ENCODE data around the gene TAP2.

GRCh38 chr6:32839356-32839755, 817 bp upstream of the TAP2 start:
- TF ChIP-seq POLR2A (IDR thresholded peaks at IDR 0.05; ENCODE audit: borderline replicate concordance, extremely low read depth, insufficient read depth, insufficient read length) (no peak), CTCF (IDR thresholded peaks at IDR 0.05 in 2 of 3, conservative IDR thresholded peaks at IDR 0.05 in 1 of 3; ENCODE audit: borderline replicate concordance in 1 of 3, insufficient read depth in 1 of 3, low read depth in 2 of 3, low read length in 2 of 3) (no peak)

Data from HCT116 (cell line).